HG02678 (cell line): ENCODE measurements around the gene CPZ.

Source experiments
- ATAC-seq: cut with Tn5 transposase; IDR thresholded peaks from one replicate; pipeline ENCODE4 v1.9.1; 2021; ENCODE audit warnings: mild to moderate bottlenecking, moderate library complexity; ENCODE audit not compliant: unreplicated experiment

Gene CPZ

DNA sequence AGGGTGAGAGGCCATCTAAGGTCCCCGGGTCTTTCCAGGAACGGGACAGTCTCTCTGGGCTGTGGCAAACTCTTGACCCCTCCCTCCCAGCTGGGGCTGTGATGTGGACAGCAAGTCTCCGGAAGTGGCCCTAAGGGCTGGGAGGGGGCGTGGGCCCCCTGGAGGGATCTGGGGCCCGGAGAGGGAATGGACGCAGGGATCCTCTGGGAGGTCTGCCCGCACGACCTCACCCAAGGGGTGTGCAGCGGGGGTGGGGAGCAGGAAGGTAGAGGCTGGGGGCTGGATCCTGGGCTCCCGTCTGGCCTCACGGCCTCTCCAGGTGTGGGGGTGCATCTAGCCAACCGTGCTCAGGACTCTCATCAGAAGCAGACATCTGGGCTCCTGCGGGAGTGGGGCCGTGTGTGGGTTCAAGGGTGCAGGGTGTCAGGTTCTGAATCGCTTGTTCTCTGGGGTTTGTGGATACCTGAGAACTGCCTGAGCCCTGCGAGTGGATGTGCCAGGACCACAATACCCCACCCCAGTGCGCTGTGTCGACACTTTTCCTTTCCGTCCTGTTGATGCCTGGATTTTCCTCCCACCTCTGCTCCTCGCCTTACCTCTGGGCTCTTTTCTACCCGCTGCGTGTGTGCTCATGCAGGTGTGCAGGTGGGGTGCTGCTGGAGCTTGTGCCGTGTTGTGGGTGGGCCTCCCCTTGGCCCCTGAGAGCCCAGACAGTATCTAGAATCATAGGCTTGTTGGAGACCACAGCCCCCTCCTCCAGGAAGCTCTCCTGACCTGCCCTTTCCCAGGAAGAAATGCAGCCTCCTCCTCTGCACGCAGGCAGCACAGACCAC is 915 bp downstream of the CPZ start:
- no peak for ATAC-seq

DNA sequence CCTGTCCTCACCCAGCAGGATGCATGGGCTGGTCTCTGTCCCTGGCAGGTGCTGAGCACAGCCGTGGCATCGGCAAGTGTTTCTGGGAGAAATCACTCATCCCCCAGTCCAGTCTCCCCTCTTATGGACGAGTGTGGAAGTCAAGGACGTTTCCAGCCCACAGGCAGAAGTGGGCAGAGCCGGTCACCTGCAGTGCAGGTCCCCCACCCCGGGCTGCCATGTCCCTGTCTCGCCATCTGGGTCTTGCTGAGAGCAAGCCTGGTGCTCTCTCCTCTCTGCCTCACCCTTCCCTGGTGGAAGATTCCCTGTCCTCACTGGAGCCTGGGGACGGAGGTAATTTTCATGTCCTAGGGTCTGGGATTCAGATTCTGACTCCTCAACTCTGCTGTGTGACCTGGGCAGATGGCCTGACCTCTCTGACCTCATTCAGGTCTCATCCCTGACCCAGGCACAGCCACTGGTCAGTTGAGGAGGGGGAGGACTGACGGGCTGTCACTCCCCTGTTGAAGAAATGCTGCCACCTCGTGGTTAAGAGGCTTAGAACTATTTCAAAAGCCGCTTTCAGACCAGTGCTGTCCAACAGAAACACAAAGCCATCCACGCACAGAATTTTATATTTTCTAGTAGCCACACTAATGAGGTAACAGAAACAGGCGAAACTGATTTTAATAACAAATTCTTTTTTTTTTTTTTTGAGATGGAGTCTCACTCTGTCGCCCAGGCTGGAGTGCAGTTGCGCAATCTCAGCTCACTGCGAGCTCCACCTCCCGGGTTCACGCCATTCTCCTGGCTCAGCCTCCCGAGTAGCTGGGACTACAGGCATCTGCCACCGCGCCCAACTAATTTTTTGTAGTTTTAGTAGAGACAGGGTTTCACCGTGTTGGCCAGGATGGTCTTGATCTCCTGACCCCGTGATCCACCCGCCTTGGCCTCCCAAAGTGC is 1.8 kb downstream of the CPZ start:
- no peak for ATAC-seq

DNA sequence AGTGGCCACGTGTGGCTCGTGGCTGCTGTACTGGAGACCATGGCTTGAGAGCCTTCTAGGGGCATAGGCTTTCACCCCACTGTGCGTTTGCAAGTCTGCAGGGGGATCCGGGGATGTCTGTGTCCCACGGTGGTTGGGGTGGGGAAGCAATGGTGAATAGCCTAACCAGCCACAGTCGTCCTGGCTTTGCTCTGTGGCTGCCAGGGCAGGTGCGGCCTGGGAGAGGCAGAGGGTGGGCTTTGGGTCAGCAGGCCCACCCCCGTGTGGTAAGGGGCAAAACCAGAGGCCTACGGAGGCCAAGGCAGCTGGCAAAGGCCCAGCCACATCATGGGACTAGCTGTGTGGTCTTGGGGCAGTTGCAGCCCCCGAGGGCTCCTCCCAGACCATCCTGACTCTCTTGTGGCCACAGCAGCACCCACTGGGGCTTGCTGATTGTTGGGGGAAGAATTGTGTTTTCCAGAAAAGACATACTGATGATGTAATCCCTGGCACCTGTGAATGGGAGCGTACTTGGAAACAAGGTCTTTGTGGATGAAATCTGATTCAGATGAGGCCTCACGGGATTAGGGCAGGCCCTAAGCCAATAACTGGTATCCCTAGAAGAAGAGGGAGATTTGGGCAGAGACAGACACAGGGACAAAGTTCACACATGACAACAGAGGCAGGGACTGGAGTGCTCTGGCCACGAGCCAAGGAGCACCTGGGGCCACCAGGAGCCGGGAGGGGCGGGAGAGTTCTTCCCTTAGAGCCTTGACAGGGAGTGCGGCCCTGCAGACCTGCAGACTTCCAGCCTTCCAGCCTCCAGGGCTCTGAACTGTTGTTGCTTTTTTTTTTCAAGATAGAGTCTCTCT is 2.9 kb downstream of the CPZ start:
- no peak for ATAC-seq

DNA sequence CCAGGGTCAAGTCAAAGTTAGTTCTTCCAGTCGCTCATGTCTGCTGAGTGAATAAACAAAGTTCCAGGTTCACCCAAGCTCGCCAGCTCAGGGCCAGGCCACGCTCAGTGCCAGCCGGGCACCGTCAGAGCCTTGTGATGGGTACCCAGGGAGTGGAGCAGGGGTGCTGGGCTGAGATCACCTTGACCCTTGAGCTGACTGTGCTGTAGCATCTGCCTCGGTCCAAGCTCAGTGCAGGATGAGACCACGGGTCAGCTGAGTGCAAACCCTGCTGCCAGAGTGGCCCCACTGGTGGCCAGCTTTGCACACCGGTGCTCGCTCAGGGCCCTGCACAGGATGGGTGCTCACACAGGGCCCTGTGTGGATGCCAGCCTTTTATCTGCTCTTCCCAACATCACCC is 4.3 kb downstream of the CPZ start:
- no peak for ATAC-seq

- no peak for ATAC-seq
These were observed 4.8 kb downstream of the CPZ start for GRCh38 chr4:8597319-8597718.

DNA sequence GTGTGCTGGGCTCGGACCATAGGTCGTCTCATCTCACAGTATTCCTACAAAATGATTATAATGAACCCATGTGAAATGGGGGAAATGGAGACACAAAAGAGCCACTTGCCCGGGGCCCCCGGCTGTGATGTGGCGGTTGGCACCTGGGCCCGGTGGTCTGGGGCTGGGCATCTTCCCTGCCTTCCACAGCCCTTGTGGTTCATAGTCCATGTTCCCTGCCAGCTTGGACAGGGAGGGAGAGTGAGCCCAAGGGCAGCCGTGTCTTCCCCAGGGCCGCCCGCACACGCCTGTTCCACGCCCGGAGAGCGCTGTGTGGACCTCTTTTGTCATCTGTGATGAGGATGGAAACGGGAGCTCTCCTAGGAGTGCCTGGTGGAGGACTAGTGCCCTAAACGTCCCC is 5.2 kb downstream of the CPZ start:
- ATAC-seq: no peak

- no peak for ATAC-seq
These were observed 6.0 kb downstream of the CPZ start for GRCh38 chr4:8598391-8599090.

GRCh38 chr4:8599091-8599460 is 6.5 kb downstream of the CPZ start:
- ATAC-seq: no peak

- ATAC-seq: no peak
These were observed 7.1 kb downstream of the CPZ start for GRCh38 chr4:8599657-8600056.

DNA sequence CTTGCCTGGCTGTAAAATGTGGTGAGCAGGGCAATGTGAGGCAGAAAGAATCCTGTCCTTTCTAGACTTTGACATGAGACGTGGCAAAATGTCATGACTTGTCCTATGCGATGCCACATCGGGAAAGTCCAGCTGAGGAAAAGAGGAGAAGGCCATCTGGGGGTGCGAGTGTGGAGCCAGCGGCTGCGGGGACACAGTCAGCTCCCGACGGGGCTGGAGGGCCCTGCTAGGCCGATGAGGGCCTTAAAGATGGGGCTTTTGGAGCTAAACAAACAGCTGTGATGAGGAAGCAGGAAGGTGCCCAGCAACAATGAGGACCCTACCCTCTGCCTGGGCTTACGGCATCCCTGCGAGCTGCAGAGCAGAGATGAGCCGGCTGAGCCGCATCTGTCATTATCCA is 7.7 kb downstream of the CPZ start:
- no peak for ATAC-seq

- no peak for ATAC-seq
These were observed 8.1 kb downstream of the CPZ start for GRCh38 chr4:8600686-8601085.

DNA sequence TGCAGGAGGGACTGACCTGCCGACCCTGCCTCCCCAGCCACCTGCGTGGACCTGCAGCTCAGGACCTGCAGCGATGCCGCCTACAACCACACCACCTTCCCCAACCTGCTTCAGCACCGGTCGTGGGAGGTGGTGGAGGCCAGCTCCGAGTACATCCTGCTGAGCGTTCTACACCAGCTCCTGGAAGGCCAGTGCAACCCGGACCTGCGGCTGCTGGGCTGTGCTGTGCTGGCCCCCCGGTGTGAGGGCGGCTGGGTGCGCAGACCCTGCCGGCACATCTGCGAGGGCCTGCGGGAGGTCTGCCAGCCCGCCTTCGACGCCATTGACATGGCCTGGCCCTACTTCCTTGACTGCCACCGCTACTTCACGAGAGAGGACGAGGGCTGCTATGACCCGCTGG is 8.5 kb downstream of the CPZ start:
- ATAC-seq: no peak

- no peak for ATAC-seq
These were observed 9.0 kb downstream of the CPZ start for GRCh38 chr4:8601556-8601955.

DNA sequence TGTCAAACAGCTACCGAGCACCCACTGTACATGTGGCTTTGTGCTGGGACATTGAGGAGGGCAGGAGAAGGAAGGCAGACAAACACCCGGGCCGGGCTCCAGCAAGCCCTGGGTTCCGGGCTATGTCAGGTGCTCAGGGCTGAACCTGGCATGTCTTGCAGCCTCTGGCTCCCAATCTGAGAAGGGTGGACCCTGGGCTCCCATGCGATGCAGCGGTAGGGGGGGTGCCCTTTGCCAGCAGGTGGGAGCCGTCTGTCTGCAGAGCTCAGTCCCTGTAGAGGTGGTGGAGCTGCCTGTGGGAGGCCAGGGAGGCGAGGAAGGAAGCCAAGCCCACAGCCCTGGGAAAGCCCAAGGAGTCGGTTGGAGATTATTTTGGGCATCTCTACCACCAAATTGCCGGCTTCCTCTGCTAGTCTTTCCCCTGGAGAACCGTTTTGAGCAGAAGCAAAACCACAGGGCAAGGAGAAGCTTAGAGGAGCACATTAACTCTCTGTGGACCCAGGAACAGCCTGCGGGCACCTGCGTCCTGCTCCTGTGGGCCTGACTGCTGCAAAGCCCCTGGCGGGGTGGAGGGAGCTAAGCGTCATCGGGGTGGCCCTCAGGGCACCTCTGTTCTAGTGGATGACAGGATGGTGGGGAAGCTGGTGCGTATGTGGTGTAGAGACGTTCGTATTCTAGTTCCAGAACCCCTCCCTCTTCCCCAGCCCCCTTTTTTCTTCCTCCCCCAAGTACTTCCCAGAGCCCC is 10.3 kb downstream of the CPZ start:
- no peak for ATAC-seq

- no peak for ATAC-seq
These were observed 11.4 kb downstream of the CPZ start for GRCh38 chr4:8603931-8604330.

GRCh38 chr4:8605289-8605688 is 12.7 kb downstream of the CPZ start:
- no peak for ATAC-seq

- ATAC-seq: no peak
These were observed 13.9 kb downstream of the CPZ start for GRCh38 chr4:8606476-8606875.

- ATAC-seq: no peak
These were observed 14.4 kb downstream of the CPZ start for GRCh38 chr4:8606966-8607365.

- peak; percentile 54 for ATAC-seq
These were observed 15.3 kb downstream of the CPZ start for GRCh38 chr4:8607603-8608481.
